ENCODE results near the gene SMPD1.
A peak's percentile ranks its signal among the peaks of the same experiment; 100 is the strongest.

The SMPD1 gene

GRCh38 chr11:6415797-6416196 is 25.5 kb downstream of the SMPD1 start:
- DNase-seq: no peak

GRCh38 chr11:6417907-6418556 is 27.8 kb downstream of the SMPD1 start:
- no peak for DNase-seq

- no peak for DNase-seq
These were observed 28.3 kb downstream of the SMPD1 start for GRCh38 chr11:6418557-6419008.

- peak; percentile 92 for DNase-seq
These were observed 28.8 kb downstream of the SMPD1 start, which contains the start of gene APBB1 for GRCh38 chr11:6419009-6419631. APBB1 (minus strand) TSS chr11:6419094; CDS start chr11:6411347, 7,747 bp downstream.

GRCh38 chr11:6420677-6421076 is 30.4 kb downstream of the SMPD1 start:
- no peak for DNase-seq

GRCh38 chr11:6427516-6427915 is 37.2 kb downstream of the SMPD1 start:
- DNase-seq: no peak

- no peak for DNase-seq
These were observed 41.6 kb downstream of the SMPD1 start for GRCh38 chr11:6431861-6432260.

GRCh38 chr11:6433998-6434660 is 43.9 kb downstream of the SMPD1 start:
- no peak for DNase-seq

- no peak for DNase-seq
These were observed 47.1 kb downstream of the SMPD1 start for GRCh38 chr11:6437423-6437822.

GRCh38 chr11:6437993-6438392 is 47.7 kb downstream of the SMPD1 start:
- DNase-seq: no peak

- peak; percentile 34 for DNase-seq
These were observed 48.8 kb downstream of the SMPD1 start for GRCh38 chr11:6438979-6439571.

GRCh38 chr11:6440906-6441358 is 50.7 kb downstream of the SMPD1 start, which contains the start of gene HPX:
HPX (minus strand) TSS chr11:6440987; CDS start chr11:6440963, 24 bp downstream.
- DNase-seq: no peak

GRCh38 chr11:6442441-6442840 is 52.2 kb downstream of the SMPD1 start:
- no peak for DNase-seq

- peak; percentile 63 for DNase-seq
These were observed 53.2 kb downstream of the SMPD1 start for GRCh38 chr11:6443269-6444003.
